ENCODE measurements around the gene GAD1.
A peak's percentile ranks its signal among the peaks of the same experiment; 100 is the strongest.

Gene GAD1

GRCh38 chr2:170813611-170814532 is 2.8 kb upstream of the GAD1 start:
- TF ChIP-seq CTCF (IDR thresholded peaks at IDR 0.05; ENCODE audit: insufficient read depth, low read depth, low read length, missing control alignments), result no peak
- DNase-seq (ENCODE audit: low read depth), result peak; percentile 66
- no peak overlapping the region for H3K4me3 ChIP-seq (ENCODE audit: low read length)

GRCh38 chr2:170814533-170815230 is 2.0 kb upstream of the GAD1 start:
- TF ChIP-seq CTCF (IDR thresholded peaks at IDR 0.05; ENCODE audit: insufficient read depth, low read depth, low read length, missing control alignments), result no peak
- no peak overlapping the region for H3K4me3 ChIP-seq (ENCODE audit: low read length)
- no peak for DNase-seq (ENCODE audit: low read depth)

- DNase-seq (ENCODE audit: low read depth), result no peak
- H3K4me3 ChIP-seq (ENCODE audit: low read length), result no peak overlapping the region
- TF ChIP-seq CTCF (IDR thresholded peaks at IDR 0.05; ENCODE audit: insufficient read depth, low read depth, low read length, missing control alignments), result no peak
Observed at GRCh38 chr2:170815311-170815710, 1.4 kb upstream of the GAD1 start.

GRCh38 chr2:170815746-170816503 is 762 bp upstream of the GAD1 start:
- peak overlapping the region; percentile 38 for H3K4me3 ChIP-seq (ENCODE audit: low read length)
- peak; percentile 68 for DNase-seq (ENCODE audit: low read depth)
- peak; percentile 65 for TF ChIP-seq CTCF (IDR thresholded peaks at IDR 0.05; ENCODE audit: insufficient read depth, low read depth, low read length, missing control alignments)

GRCh38 chr2:170817093-170818035 is 677 bp downstream of the GAD1 start:
- no peak for DNase-seq (ENCODE audit: low read depth)
- H3K4me3 ChIP-seq (ENCODE audit: low read length), result peak overlapping the region; percentile 38

More at GRCh38 chr2:170817093-170818035, 677 bp downstream of the GAD1 start:
- TF ChIP-seq CTCF (IDR thresholded peaks at IDR 0.05; ENCODE audit: insufficient read depth, low read depth, low read length, missing control alignments), result no peak

All from epithelial cell of esophagus (primary cell).